NCI-H2029 treated with DMSO at 0.1 percent for 48 hours (cell line): ENCODE measurements around the gene PYGB.
"Not testable (repeated sequence)": the region's sequence is repeated elsewhere in the genome, so short reads cannot be mapped to it uniquely, and the experiment has no call there.

Experiments
- DNase-seq: peaks from one replicate; lab custom pipeline; 2025; lab: John Stamatoyannopoulos, UW

Gene PYGB

GRCh38 chr20:25230166-25230831, 17.6 kb upstream of the PYGB start:
- DNase-seq, result peak; percentile 14

- peak; percentile 82 for DNase-seq
Measured at GRCh38 chr20:25233016-25233772, 14.7 kb upstream of the PYGB start.

- not testable (repeated sequence) for DNase-seq
Measured at GRCh38 chr20:25234009-25234849, 13.7 kb upstream of the PYGB start.

GRCh38 chr20:25236450-25237304, 11.2 kb upstream of the PYGB start:
- DNase-seq, result no peak

- no peak for DNase-seq
Measured at GRCh38 chr20:25237610-25238318, 10.1 kb upstream of the PYGB start.

GRCh38 chr20:25238319-25239037, 9.4 kb upstream of the PYGB start:
- DNase-seq, result no peak

GRCh38 chr20:25239387-25240370, 8.2 kb upstream of the PYGB start:
- DNase-seq, result no peak

- DNase-seq, result not testable (repeated sequence)
Measured at GRCh38 chr20:25240851-25241658, 6.8 kb upstream of the PYGB start.

- DNase-seq, result not testable (repeated sequence)
Measured at GRCh38 chr20:25241659-25241955, 6.3 kb upstream of the PYGB start.

GRCh38 chr20:25242231-25242630, 5.7 kb upstream of the PYGB start:
- no peak for DNase-seq

GRCh38 chr20:25243416-25243979, 4.4 kb upstream of the PYGB start:
- DNase-seq, result no peak

GRCh38 chr20:25244976-25245375, 2.9 kb upstream of the PYGB start:
- no peak for DNase-seq

GRCh38 chr20:25245461-25245860, 2.4 kb upstream of the PYGB start:
- DNase-seq, result no peak

GRCh38 chr20:25246182-25246999, 1.5 kb upstream of the PYGB start:
- no peak for DNase-seq

- DNase-seq, result no peak
Measured at GRCh38 chr20:25247000-25247517, 826 bp upstream of the PYGB start.

GRCh38 chr20:25247518-25247955, 348 bp upstream of the PYGB start:
- DNase-seq, result no peak

GRCh38 chr20:25248786-25249172, 894 bp downstream of the PYGB start:
- no peak for DNase-seq
